K562 (cell line): ENCODE measurements around the gene RESP18. TPM values are rescaled to one million over a fixed set of nuclear protein-coding genes. Genes with fewer than 3 reads are reported as not detected.

Source experiments
- CBX5 ChIP-seq: IDR thresholded peaks from 2 replicates; pipeline ENCODE4 v1.6.1; 2014; ENCODE audit warnings: low read depth, borderline replicate concordance
- ESRRA ChIP-seq: fragments of 450-650 bp; IDR thresholded peaks from 2 replicates; pipeline ENCODE4 v1.6.1; 2014; ENCODE audit warnings: low read depth, mild to moderate bottlenecking, moderate library complexity, borderline replicate concordance
- FOXM1 ChIP-seq, 2 experiments: fragments of 450-650 bp in 1 of 2; sonication (generic) in 1 of 2; formaldehyde crosslinking in 1 of 2; IDR thresholded peaks; 2 replicates each; pipeline versions ENCODE4 v1.6.1 to v1.9.0; 2017 to 2022; ENCODE audit warnings: low read depth in 2 of 2, mild to moderate bottlenecking in 2 of 2, missing genetic modification reagents in 1 of 2, moderate library complexity in 1 of 2
- HCFC1 ChIP-seq: IDR thresholded peaks from 2 replicates; pipeline ENCODE4 v1.6.1; 2012; ENCODE audit warnings: low read depth, low read length, improper control_type of control experiment
- KAT8 ChIP-seq: fragments of 450-650 bp; IDR thresholded peaks from 2 replicates; pipeline ENCODE4 v1.6.1; 2016; ENCODE audit warnings: low read depth, mild to moderate bottlenecking
- PHF8 ChIP-seq: fragments of 200-600 bp; sonication (generic); IDR thresholded peaks from 2 replicates; pipeline ENCODE4 v1.6.1; 2012; ENCODE audit warnings: mixed run types, mild to moderate bottlenecking, inconsistent platforms, low read length, moderate library complexity, borderline replicate concordance
- SAP30 ChIP-seq: fragments of 200-600 bp; sonication (generic); IDR thresholded peaks from 2 replicates; pipeline ENCODE4 v1.6.1; 2012; ENCODE audit warnings: borderline replicate concordance, low read depth, mild to moderate bottlenecking, moderate library complexity, low read length, control low read depth, inconsistent platforms; ENCODE audit not compliant: insufficient read depth, poor library complexity, severe bottlenecking
- SMAD2 ChIP-seq: fragments of 150-350 bp; IDR thresholded peaks from 2 replicates; pipeline ENCODE4 v1.6.1; 2014; ENCODE audit warnings: low read depth, mild to moderate bottlenecking, low read length
- SMARCE1 ChIP-seq: fragments of 450-650 bp; IDR thresholded peaks from 2 replicates; pipeline ENCODE4 v1.7.1; 2016; ENCODE audit warnings: mild to moderate bottlenecking
- polyA plus RNA-seq, 8 experiments: library from polyadenylated mRNA; depleted of rRNA in 4 of 8; stranded (reverse) in 5 of 8; unstranded in 3 of 8; fragments of >200 nt; fragmentation: Nextera tagmentation in 2 of 8; fragmentation: Illumina TruSeq in 1 of 8; extraction: Ambion mirVana in 2 of 8; extraction: Trizol in 1 of 8; gene quantifications; 2 replicates each; pipeline versions ENCODE4 v1.2.1 to v1.2.3, GENCODE V29; 2011 to 2014; ENCODE audit warnings: inconsistent platforms in 1 of 8, missing spikeins in 1 of 8
- total RNA-seq, 7 experiments: library from RNA; depleted of rRNA in 6 of 7; stranded (reverse); fragments of >200 nt in 6 of 7; fragmentation: Illumina TruSeq in 2 of 7; extraction: Trizol in 2 of 7; gene quantifications; 2 replicates each; pipeline versions ENCODE4 v1.2.1 to v1.2.3, GENCODE V29; 2011 to 2021; ENCODE audit warnings: low replicate concordance in 1 of 7
- TF ChIP-seq, protein P1 (sequence below): fragments of 250-450 bp; sonication (Bioruptor Pico); IDR thresholded peaks from 2 replicates; pipeline ENCODE4 v1.4.0; 2020; ENCODE audit warnings: mild to moderate bottlenecking, moderate library complexity
- TF ChIP-seq, protein P2 (sequence below): conservative IDR thresholded peaks from 2 replicates; pipeline ENCODE4 v1.6.1; 2011; ENCODE audit warnings: low read depth, mild to moderate bottlenecking, low read length; ENCODE audit not compliant: control insufficient read depth
- TF ChIP-seq, protein P3 (sequence below): fragments of 450-650 bp; IDR thresholded peaks from 2 replicates; pipeline ENCODE4 v1.6.1; 2016; ENCODE audit warnings: low read depth

The RESP18 gene
- total and polyA plus RNA-seq, 9 of the 15 experiments (the other 6 are each of a cell fraction or from before 2014, with no cell fraction given) = not detected

- no peak for TF ChIP-seq SMAD2
- no peak for TF ChIP-seq PHF8
- TF ChIP-seq, protein P1, sequence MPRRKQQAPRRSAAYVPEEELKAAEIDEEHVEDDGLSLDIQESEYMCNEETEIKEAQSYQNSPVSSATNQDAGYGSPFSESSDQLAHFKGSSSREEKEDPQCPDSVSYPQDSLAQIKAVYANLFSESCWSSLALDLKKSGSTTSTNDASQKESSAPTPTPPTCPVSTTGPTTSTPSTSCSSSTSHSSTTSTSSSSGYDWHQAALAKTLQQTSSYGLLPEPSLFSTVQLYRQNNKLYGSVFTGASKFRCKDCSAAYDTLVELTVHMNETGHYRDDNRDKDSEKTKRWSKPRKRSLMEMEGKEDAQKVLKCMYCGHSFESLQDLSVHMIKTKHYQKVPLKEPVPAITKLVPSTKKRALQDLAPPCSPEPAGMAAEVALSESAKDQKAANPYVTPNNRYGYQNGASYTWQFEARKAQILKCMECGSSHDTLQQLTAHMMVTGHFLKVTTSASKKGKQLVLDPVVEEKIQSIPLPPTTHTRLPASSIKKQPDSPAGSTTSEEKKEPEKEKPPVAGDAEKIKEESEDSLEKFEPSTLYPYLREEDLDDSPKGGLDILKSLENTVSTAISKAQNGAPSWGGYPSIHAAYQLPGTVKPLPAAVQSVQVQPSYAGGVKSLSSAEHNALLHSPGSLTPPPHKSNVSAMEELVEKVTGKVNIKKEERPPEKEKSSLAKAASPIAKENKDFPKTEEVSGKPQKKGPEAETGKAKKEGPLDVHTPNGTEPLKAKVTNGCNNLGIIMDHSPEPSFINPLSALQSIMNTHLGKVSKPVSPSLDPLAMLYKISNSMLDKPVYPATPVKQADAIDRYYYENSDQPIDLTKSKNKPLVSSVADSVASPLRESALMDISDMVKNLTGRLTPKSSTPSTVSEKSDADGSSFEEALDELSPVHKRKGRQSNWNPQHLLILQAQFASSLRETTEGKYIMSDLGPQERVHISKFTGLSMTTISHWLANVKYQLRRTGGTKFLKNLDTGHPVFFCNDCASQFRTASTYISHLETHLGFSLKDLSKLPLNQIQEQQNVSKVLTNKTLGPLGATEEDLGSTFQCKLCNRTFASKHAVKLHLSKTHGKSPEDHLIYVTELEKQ = no peak
- no peak for TF ChIP-seq SAP30
- TF ChIP-seq KAT8 = no peak
- no peak for TF ChIP-seq FOXM1 (IDR thresholded peaks at IDR 0.05; ENCODE audit: low read depth)
- no peak for TF ChIP-seq FOXM1 (CRISPR knock-in tag; IDR thresholded peaks at IDR 0.05; ENCODE audit: low read depth)
- TF ChIP-seq, protein P2, sequence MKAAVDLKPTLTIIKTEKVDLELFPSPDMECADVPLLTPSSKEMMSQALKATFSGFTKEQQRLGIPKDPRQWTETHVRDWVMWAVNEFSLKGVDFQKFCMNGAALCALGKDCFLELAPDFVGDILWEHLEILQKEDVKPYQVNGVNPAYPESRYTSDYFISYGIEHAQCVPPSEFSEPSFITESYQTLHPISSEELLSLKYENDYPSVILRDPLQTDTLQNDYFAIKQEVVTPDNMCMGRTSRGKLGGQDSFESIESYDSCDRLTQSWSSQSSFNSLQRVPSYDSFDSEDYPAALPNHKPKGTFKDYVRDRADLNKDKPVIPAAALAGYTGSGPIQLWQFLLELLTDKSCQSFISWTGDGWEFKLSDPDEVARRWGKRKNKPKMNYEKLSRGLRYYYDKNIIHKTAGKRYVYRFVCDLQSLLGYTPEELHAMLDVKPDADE = no peak
- TF ChIP-seq ESRRA = 0 out of 2 replicates have a peak, but pooled peaks have one; percentile 28
- TF ChIP-seq, protein P3, sequence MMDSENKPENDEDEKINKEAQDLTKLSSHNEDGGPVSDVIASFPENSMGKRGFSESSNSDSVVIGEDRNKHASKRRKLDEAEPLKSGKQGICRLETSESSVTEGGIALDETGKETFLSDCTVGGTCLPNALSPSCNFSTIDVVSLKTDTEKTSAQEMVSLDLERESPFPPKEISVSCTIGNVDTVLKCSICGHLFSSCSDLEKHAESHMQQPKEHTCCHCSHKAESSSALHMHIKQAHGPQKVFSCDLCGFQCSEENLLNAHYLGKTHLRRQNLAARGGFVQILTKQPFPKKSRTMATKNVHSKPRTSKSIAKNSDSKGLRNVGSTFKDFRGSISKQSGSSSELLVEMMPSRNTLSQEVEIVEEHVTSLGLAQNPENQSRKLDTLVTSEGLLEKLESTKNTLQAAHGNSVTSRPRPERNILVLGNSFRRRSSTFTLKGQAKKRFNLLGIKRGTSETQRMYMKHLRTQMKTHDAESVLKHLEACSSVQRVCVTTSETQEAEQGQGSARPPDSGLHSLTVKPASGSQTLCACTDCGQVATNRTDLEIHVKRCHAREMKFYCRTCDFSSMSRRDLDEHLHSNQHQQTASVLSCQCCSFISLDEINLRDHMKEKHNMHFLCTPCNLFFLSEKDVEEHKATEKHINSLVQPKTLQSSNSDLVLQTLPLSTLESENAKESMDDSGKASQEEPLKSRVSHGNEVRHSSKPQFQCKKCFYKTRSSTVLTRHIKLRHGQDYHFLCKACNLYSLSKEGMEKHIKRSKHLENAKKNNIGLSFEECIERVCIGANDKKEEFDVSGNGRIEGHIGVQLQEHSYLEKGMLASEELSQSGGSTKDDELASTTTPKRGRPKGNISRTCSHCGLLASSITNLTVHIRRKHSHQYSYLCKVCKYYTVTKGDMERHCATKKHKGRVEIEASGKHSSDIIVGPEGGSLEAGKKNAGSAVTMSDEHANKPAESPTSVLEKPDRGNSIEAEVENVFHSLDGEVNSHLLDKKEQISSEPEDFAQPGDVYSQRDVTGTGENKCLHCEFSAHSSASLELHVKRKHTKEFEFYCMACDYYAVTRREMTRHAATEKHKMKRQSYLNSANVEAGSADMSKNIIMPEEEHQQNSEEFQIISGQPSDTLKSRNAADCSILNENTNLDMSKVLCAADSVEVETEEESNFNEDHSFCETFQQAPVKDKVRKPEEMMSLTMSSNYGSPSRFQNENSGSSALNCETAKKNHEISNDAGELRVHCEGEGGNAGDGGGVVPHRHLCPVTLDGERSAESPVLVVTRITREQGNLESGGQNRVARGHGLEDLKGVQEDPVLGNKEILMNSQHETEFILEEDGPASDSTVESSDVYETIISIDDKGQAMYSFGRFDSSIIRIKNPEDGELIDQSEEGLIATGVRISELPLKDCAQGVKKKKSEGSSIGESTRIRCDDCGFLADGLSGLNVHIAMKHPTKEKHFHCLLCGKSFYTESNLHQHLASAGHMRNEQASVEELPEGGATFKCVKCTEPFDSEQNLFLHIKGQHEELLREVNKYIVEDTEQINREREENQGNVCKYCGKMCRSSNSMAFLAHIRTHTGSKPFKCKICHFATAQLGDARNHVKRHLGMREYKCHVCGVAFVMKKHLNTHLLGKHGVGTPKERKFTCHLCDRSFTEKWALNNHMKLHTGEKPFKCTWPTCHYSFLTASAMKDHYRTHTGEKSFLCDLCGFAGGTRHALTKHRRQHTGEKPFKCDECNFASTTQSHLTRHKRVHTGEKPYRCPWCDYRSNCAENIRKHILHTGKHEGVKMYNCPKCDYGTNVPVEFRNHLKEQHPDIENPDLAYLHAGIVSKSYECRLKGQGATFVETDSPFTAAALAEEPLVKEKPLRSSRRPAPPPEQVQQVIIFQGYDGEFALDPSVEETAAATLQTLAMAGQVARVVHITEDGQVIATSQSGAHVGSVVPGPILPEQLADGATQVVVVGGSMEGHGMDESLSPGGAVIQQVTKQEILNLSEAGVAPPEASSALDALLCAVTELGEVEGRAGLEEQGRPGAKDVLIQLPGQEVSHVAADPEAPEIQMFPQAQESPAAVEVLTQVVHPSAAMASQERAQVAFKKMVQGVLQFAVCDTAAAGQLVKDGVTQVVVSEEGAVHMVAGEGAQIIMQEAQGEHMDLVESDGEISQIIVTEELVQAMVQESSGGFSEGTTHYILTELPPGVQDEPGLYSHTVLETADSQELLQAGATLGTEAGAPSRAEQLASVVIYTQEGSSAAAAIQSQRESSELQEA = no peak
- TF ChIP-seq HCFC1 = peak; percentile 23; the same call in 1 of the 2 replicates
- no peak for TF ChIP-seq CBX5
- TF ChIP-seq SMARCE1 = no peak
Observed at GRCh38 chr2:219298759-219299371, 33.7 kb downstream of the RESP18 start (continued).
